HG03095 (cell line): Measurements from ENCODE around the gene PPP1R37.

Source experiments
- ATAC-seq: cut with Tn5 transposase; IDR thresholded peaks from one replicate; pipeline ENCODE4 v1.9.1; 2021; ENCODE audit warnings: moderate library complexity; ENCODE audit not compliant: unreplicated experiment

PPP1R37 gene

GRCh38 chr19:45151821-45152503 is 59.0 kb downstream of the PPP1R37 start:
- ATAC-seq = no peak

DNA sequence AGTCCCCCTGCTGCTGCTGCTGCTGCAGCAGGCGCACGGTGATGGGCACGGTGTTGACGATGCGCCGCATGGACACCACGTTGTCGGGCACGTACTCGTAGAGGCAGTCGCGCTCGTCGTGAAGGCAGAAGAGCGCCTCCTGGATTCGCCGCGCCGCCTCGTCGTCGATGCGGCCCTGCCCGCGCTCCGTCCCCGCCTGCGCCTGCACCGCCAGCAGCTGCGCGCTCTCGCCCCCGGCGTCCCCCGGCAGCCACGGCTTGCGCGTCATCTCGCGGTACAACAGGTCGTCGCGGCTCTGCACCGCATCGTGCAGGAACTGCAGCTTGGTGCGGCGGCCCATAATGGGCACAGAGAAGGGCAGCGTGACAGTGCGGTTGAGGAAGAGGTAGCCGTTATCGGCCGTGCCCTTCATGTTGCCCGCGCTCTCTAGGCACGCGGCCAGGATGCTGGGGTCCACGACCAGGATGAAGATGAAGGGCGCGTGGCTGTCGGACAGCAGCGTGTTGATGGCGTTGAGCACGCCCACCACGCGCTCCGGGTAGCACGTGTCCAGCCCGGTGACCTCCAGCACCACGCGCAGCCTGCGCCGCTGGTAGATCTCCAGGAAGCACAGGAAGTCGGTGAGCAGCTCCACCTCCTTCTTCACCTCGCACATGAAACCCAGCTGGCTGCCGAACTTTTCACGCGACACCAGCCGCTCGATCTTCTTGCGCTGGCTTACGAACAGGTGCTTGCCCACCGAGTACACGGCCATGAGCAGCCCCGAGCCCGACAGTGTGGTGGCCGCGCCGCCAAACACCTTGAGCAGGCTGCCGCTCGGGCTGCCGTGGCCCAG is 59.7 kb downstream of the PPP1R37 start:
- no peak for ATAC-seq

GRCh38 chr19:45153339-45154063 is 60.5 kb downstream of the PPP1R37 start:
- ATAC-seq = no peak

DNA sequence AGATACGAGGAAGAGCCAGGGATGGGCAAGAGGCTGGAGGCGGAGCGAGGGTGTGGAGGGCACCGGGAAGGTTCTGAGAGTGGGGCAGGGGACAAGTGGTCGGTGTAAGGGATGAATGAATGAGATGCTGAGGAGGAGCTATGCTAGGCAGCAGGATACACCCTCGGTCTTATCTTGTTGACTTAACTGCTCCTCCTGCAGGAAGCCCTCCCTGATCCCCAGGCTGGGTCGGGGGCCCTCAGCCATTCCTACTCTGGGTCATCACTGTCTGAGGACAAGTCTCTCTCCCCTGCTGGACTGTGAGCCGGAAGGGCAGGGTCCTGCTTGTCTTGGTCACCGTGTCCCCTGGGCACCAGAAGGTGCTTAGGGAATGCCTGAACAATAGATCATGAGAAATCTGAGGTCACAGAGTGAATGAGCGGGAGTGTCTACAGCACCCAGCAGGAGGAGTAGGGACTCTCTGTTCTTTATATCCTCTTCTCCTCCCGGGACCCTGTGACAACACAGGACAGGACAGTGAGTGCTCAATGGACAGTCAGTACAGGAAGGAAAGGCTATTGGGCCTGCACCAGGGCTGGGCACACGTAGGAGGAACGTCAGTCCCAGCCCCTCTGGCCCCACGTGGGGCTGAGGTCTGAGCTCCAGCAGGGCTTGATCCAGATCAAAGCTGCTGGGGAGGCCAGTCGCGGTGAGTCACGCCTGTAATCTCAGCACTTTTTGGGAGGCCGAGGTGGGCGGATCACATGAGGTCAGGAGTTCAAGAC is 61.3 kb downstream of the PPP1R37 start:
- ATAC-seq = no peak

GRCh38 chr19:45156011-45156630 is 63.1 kb downstream of the PPP1R37 start:
- no peak for ATAC-seq

DNA sequence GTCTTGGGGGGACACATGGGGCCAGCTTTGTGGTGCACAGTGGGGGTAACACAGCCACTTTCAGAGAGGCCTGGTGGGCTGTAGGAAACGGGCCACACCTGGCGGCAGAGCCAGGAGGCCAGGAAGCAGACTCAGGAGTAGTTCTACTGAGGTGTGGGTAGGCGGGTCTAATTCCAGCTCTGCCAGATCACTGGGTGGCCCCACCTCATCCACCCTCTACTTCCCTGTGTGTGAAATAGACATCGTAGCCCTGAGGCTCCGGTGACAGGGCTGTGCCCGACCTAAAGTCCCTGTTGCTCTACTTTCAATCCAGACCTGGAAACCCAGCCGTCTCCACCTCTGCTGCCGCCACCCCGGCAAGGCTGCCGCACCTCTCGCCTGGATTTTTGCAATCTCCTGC is 63.8 kb downstream of the PPP1R37 start:
- no peak for ATAC-seq

- no peak for ATAC-seq
Observed at GRCh38 chr19:45158503-45159209, 65.7 kb downstream of the PPP1R37 start.

DNA sequence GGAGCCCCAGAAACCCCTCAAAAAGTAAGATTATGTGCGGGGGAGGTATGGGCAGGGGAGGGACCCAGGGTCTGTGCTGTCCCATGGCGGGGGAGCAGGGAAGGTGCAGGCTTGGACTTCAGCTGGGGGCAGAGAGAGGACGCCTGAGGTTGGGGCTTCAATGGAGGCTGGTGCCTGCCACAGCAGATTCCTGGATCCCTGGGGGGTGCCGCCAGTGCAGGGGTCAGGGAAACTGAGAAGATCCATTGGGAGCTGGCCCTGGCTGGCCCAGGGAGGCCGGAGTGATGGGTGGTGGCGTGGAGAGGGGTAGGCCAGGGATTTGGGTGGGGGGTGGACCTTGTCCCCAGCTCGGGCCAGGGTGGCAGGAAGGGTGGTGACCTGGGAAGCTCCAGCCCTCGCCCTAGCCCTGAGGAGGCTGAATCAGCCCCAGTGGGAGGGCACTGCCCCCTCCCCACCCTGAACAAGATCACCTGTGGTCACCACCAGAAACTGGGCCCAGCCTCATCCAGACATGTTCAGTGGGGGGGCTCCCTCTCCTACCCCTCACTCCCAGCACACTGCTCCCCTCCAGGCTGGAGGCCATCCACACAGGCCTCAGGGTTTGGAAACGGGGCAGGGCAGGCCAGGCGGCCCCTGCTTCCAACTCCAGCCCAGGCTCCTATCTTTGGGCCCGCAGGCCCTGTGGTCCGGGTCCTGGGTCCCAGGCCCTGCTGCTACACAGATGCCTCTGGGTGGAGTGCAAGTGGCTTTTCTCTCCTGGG is 66.4 kb downstream of the PPP1R37 start:
- ATAC-seq = no peak

GRCh38 chr19:45159971-45160324 is 67.0 kb downstream of the PPP1R37 start:
- ATAC-seq = no peak

GRCh38 chr19:45160870-45161737 is 68.1 kb downstream of the PPP1R37 start, which contains the start of gene NKPD1:
NKPD1 (minus strand) TSS chr19:45160982; CDS start chr19:45160150, 832 bp downstream.
- no peak for ATAC-seq

GRCh38 chr19:45161738-45162607 is 69.0 kb downstream of the PPP1R37 start:
- no peak for ATAC-seq

DNA sequence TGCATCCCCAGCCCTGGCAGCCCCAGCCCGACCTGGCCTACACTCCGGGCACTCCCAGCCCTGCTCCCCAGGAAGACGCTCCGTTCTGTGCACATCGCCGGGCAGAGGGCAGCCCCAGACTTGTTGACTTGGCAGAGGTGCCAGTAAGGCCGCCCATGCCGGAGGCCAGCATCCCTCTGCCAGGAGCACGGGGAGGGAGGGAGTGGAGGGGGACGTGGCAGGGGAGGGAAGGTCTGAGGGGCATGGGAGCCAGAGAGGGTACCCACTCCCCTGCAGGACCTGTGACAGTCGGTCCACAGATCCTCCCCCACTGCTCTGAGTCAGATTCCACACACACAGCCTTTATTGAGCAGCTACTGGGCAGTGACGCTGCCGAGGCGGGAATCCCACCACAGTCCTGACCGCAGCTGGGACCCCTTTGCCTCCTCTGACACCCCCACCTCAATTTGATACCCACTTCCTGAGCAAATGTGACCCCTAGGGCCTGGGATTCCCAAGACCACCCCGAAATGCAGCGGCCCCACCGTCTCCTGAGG is 69.7 kb downstream of the PPP1R37 start:
- no peak for ATAC-seq

DNA sequence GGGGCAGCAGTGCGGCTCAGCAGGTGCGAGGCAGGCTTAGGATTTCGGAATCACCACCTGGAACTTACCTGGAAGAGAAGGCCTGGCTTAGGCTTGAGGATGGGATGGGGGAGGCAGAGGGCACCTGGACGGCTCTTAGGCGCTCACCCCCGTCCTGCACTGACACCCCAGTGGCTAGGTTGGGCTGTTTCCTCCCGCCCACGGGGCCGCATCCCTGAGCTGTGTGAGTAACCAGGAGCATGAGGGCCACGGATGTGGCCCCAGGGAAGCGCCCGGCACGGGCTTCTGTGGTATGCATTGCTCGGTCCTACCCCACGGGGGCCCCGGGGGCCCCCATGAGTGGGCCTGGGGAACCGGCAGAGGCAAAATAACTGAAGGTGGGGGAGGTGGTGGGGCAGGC is 70.2 kb downstream of the PPP1R37 start:
- no peak for ATAC-seq

- ATAC-seq = no peak
Observed at GRCh38 chr19:45163751-45164460, 70.9 kb downstream of the PPP1R37 start.

- peak; percentile 67 for ATAC-seq
Observed at GRCh38 chr19:45164577-45165335, 71.8 kb downstream of the PPP1R37 start.
